HG03575 (cell line): ENCODE measurements around the gene KIF26A.

Experiments used
- ATAC-seq: cut with Tn5 transposase; IDR thresholded peaks from one replicate; pipeline ENCODE4 v1.9.1; 2021; ENCODE audit not compliant: unreplicated experiment, insufficient number of reproducible peaks, low FRiP score; ENCODE audit errors: extremely low read depth

The KIF26A gene

GRCh38 chr14:104182857-104183425 is 44.6 kb downstream of the KIF26A start:
- no peak for ATAC-seq

- no peak for ATAC-seq
Observed at GRCh38 chr14:104183796-104184195, 45.4 kb downstream of the KIF26A start.

GRCh38 chr14:104184506-104184905 is 46.1 kb downstream of the KIF26A start:
- ATAC-seq = no peak

- no peak for ATAC-seq
Observed at GRCh38 chr14:104184911-104185499, 46.6 kb downstream of the KIF26A start.

GRCh38 chr14:104185916-104186495 is 47.6 kb downstream of the KIF26A start:
- ATAC-seq = no peak

- no peak for ATAC-seq
Observed at GRCh38 chr14:104186575-104186974, 48.2 kb downstream of the KIF26A start.

GRCh38 chr14:104187121-104187889 is 48.9 kb downstream of the KIF26A start:
- no peak for ATAC-seq

- ATAC-seq = no peak
Observed at GRCh38 chr14:104187931-104188726, 49.7 kb downstream of the KIF26A start.

GRCh38 chr14:104188727-104189400 is 50.5 kb downstream of the KIF26A start:
- ATAC-seq = no peak

GRCh38 chr14:104189629-104190335 is 51.4 kb downstream of the KIF26A start:
- ATAC-seq = no peak

GRCh38 chr14:104190396-104191000 is 52.1 kb downstream of the KIF26A start:
- no peak for ATAC-seq

GRCh38 chr14:104191409-104191997 is 53.1 kb downstream of the KIF26A start:
- ATAC-seq = no peak

GRCh38 chr14:104192146-104192882 is 53.9 kb downstream of the KIF26A start:
- ATAC-seq = no peak

GRCh38 chr14:104192883-104193245 is 54.5 kb downstream of the KIF26A start:
- no peak for ATAC-seq

- no peak for ATAC-seq
Observed at GRCh38 chr14:104194016-104194415, 55.6 kb downstream of the KIF26A start.

GRCh38 chr14:104194716-104195115 is 56.3 kb downstream of the KIF26A start:
- no peak for ATAC-seq

GRCh38 chr14:104195361-104195760 is 57.0 kb downstream of the KIF26A start:
- ATAC-seq = no peak
